ENCODE measurements around the gene TAF15.

TAF15 gene

GRCh38 chr17:35872196-35872980 is 63.1 kb downstream of the TAF15 start:
- no peak for DNase-seq (ENCODE audit: low read depth)

GRCh38 chr17:35875072-35875799 is 66.0 kb downstream of the TAF15 start:
- no peak for DNase-seq (ENCODE audit: low read depth)

- DNase-seq (ENCODE audit: low read depth) = no peak
Observed at GRCh38 chr17:35875800-35876139, 66.5 kb downstream of the TAF15 start.

GRCh38 chr17:35876534-35876933 is 67.2 kb downstream of the TAF15 start:
- DNase-seq (ENCODE audit: low read depth) = no peak

GRCh38 chr17:35877345-35878029 is 68.2 kb downstream of the TAF15 start:
- DNase-seq (ENCODE audit: low read depth) = no peak

GRCh38 chr17:35878361-35878760 is 69.1 kb downstream of the TAF15 start:
- DNase-seq (ENCODE audit: low read depth) = no peak

- DNase-seq (ENCODE audit: low read depth) = no peak
Observed at GRCh38 chr17:35879773-35880654, 70.7 kb downstream of the TAF15 start, which contains the start of gene CCL5. CCL5 (minus strand) TSS chr17:35880360.

- DNase-seq (ENCODE audit: low read depth) = no peak
Observed at GRCh38 chr17:35889241-35889640, 80.0 kb downstream of the TAF15 start.

- no peak for DNase-seq (ENCODE audit: low read depth)
Observed at GRCh38 chr17:35889818-35890773, 80.8 kb downstream of the TAF15 start.

- no peak for DNase-seq (ENCODE audit: low read depth)
Observed at GRCh38 chr17:35890774-35891155, 81.5 kb downstream of the TAF15 start.

- DNase-seq (ENCODE audit: low read depth) = no peak
Observed at GRCh38 chr17:35891269-35891668, 82.0 kb downstream of the TAF15 start.

- no peak for DNase-seq (ENCODE audit: low read depth)
Observed at GRCh38 chr17:35892091-35893035, 83.1 kb downstream of the TAF15 start.

- DNase-seq (ENCODE audit: low read depth) = no peak
Observed at GRCh38 chr17:35893751-35894150, 84.5 kb downstream of the TAF15 start.

GRCh38 chr17:35894206-35894605 is 84.9 kb downstream of the TAF15 start:
- DNase-seq (ENCODE audit: low read depth) = no peak

- peak; percentile 74 for DNase-seq (ENCODE audit: low read depth)
Observed at GRCh38 chr17:35895636-35896587, 86.6 kb downstream of the TAF15 start.
